ENCODE measurements around the gene VAV3.

- TF ChIP-seq, protein P1, sequence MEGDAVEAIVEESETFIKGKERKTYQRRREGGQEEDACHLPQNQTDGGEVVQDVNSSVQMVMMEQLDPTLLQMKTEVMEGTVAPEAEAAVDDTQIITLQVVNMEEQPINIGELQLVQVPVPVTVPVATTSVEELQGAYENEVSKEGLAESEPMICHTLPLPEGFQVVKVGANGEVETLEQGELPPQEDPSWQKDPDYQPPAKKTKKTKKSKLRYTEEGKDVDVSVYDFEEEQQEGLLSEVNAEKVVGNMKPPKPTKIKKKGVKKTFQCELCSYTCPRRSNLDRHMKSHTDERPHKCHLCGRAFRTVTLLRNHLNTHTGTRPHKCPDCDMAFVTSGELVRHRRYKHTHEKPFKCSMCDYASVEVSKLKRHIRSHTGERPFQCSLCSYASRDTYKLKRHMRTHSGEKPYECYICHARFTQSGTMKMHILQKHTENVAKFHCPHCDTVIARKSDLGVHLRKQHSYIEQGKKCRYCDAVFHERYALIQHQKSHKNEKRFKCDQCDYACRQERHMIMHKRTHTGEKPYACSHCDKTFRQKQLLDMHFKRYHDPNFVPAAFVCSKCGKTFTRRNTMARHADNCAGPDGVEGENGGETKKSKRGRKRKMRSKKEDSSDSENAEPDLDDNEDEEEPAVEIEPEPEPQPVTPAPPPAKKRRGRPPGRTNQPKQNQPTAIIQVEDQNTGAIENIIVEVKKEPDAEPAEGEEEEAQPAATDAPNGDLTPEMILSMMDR (IDR thresholded peaks at IDR 0.05): no peak
- no peak for TF ChIP-seq POLR2A (IDR thresholded peaks at IDR 0.05)
These were observed 99.4 kb downstream of the VAV3 start for GRCh38 chr1:107865627-107866026.

Data from adrenal gland (tissue), 5 donors.